ENCODE data around the gene MRPL52.
A peak's percentile ranks its signal among the peaks of the same experiment; 100 is the strongest.
"Not testable (repeated sequence)": the region's sequence is repeated elsewhere in the genome, so short reads cannot be mapped to it uniquely, and the experiment has no call there.

The MRPL52 gene

GRCh38 chr14:22811722-22812121 lies 18.0 kb upstream of the MRPL52 start:
- DNase-seq (ENCODE audit: low read depth), result no peak

- DNase-seq (ENCODE audit: low read depth), result no peak
These were observed 16.9 kb upstream of the MRPL52 start for GRCh38 chr14:22812744-22813143.

- DNase-seq (ENCODE audit: low read depth), result no peak
These were observed 16.5 kb upstream of the MRPL52 start for GRCh38 chr14:22813145-22813544.

GRCh38 chr14:22814373-22814772 lies 15.3 kb upstream of the MRPL52 start:
- no peak for DNase-seq (ENCODE audit: low read depth)

- no peak for DNase-seq (ENCODE audit: low read depth)
These were observed 14.6 kb upstream of the MRPL52 start, which contains the start of gene SLC7A7 for GRCh38 chr14:22814941-22815713. Gene SLC7A7, minus strand, starts transcription at chr14:22815435. Its CDS starts 2,037 bp downstream, at chr14:22813398.

DNA sequence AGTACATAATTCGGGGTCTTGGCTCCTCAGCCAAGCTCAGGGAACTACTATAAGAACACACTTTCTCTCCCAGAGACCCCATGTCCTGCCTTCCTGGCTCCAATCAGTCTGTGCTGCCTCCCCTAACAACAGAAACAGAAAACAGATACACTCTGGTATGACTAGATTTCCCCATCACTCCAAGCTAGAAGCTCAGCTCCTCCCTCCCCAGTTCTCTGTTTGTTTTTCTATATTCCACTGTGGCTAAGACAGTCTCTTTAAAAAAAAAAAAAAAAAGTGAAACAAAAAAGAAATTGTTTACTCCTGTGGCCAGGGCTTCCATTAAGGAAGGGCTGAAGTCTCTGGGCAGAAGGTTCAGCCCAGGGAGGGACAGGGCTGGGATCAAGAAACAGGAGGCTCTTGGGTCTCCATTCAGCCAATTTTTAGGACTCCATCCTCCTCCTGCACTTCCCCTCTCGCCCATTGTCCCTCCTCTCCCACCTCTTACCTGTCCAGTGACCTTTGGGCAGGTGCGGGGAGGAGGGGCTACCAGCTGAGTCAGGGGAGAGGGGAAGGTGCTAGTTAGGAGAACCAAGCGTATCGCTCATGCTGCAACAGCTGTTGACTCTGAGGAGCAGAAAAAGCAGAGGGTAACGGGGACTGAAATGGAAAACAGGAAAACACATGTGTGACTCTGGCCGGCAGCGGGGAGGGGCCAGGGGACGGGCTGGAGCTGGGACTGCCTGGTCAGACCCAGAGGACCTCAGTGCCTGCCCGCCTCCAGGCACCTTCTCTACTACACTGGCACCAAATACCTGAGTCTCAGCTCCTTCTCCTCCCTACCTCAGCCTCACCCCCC lies 10.3 kb upstream of the MRPL52 start:
- DNase-seq (ENCODE audit: low read depth), result no peak

DNA sequence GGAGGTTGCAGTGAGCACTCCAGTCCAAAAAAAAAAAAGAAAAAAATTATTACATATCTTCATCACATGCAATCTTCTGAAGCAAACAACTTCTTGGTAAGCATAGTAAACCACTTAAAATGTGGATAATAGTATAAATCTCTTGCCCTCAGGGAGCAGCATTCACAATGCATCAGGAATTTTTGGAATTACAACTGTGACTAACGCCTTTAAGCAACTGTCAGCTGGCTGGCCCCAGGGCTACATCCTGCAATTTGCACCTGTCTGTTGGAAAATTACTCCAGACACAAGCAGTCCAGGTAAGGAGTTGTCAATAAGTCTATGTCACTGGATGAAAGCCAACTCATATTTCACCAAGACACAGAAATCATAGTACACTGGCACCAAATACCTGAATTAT lies 9.0 kb upstream of the MRPL52 start:
- no peak for DNase-seq (ENCODE audit: low read depth)

GRCh38 chr14:22821193-22822015 lies 8.3 kb upstream of the MRPL52 start:
- no peak for DNase-seq (ENCODE audit: low read depth)

GRCh38 chr14:22822016-22822570 lies 7.6 kb upstream of the MRPL52 start:
- no peak for DNase-seq (ENCODE audit: low read depth)

DNA sequence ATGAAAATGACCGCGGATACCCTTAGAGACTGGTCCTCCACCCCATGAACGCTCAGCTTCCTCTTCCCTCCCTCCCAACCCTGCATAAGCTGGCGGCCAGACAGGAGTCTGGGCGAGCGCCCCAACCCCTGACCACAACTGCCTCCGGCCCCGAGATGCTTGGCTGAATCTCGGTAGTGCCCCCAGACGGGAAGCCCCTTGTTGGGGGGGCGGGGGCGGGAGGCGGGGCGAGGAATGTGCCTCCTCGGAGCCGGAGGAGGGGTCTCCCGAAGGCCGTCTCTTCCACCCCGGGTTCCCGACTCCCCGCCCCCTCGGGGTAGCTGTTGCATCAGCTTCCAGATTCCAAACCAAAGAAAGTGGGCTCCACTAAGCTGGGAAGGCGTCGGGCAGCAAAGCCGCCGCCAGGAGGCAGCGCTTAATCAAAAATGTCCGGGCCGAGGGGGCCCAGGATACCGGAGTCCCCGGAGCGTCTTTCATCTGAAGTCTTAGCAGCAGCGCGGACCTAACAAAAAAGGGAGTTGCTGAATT lies 7.1 kb upstream of the MRPL52 start:
- peak; percentile 37 for DNase-seq (ENCODE audit: low read depth)

- no peak for DNase-seq (ENCODE audit: low read depth)
These were observed 4.9 kb upstream of the MRPL52 start for GRCh38 chr14:22824711-22825359.

- not testable (repeated sequence) for DNase-seq (ENCODE audit: low read depth)
These were observed 519 bp upstream of the MRPL52 start for GRCh38 chr14:22829076-22829660.

DNA sequence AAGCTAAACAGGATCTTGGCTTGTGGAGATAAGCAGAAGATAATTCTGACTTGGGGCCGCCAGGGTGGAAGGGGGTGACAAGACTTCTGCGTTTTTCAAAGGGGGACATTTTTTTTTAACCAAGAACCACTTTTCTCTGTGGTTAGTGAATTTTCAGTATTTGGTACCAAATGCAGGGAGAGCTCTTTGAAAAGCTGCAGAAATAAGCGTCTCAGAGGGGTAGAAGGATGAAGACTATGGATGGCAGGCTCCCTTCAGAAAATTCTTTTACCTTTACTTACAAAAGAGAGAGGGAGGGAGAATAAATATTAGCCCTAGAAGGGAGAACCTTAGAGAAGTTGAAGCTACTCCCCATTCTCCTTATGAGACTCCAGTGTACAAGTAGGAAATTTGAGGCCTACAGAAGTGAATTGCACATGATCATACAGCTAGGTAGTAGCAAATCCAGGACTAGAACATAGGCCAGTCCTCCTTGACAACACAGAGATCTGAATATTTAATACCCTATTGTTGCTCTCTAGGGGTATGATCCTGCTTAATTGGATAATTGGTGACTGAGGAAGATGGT lies 840 bp downstream of the MRPL52 start:
- no peak for DNase-seq (ENCODE audit: low read depth)

- no peak for DNase-seq (ENCODE audit: low read depth)
These were observed 5.8 kb downstream of the MRPL52 start for GRCh38 chr14:22835505-22835904.

GRCh38 chr14:22836301-22837113 lies 6.8 kb downstream of the MRPL52 start, which contains the start of gene MMP14:
Gene MMP14, plus strand, starts transcription at chr14:22836585. Its CDS starts 233 bp downstream, at chr14:22836818.
- no peak for DNase-seq (ENCODE audit: low read depth)

DNA sequence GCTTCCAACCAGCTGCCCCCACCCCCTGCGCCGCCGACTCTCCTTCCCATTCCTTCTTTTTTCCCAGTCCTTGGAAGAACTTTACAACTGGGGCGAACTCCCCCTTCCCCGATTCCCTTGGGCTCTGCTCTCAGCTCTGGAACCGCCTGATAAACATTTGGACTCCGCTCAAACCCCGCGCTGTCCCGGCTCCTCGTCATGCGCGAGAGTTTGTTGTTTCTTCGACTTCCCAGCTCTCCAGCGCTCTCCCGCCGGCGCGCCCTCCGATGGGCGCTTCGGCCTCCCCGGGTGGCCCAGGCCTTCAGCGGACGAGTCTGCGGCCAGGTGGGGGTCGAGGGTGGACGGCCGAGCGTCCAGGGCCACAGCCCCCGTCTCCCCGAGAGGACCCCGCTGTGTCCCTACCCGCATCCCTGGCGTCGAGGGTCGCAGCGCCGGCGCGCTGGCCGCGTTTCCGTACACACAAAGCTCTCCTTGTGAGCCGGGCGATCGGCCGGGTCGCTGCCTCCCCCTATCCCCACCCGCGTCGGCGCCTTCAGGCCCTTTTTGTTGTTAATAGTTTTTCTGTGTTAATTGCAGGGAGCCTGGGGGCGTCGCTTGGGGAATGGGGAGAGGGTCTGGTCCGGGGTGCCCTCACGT lies 7.5 kb downstream of the MRPL52 start:
- DNase-seq (ENCODE audit: low read depth), result no peak

DNA sequence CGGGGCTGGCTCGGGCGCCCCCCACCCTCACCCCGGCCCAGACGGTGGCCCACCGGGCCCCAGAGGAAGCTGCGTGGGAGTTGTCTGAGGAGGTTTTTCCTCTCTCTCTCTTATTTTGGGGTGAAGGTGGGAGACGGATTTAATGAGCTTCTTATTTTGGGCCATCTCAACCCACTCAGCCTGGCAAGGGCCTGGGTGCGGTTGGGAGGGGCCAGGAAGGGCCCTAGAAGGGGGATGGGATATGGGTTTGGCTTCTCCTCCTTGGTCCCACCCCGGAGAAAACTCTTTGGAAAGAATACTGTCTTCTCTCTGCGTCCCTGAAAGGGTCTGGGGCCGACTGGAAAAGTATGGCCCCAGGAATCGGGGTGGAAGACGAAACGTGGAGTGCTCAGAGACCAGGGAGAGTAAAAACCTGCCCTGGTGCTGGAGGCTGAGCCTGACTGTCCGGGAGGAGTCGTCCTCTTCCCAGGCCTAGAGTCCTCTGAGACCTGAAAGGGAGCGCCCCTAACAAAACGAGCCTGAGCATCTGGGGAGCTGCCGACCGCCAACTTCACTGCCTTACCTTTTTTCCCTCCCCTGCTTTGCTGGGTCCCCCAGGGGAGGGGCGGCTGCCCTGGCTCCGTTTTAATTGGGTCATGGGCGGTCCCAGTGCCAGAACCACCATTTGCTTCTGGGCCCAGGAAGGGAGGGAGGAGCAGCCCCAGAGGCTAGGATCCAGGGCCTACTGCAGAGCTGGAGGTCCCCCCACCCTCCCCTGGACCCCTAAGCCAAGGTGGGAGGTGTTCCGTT lies 8.3 kb downstream of the MRPL52 start:
- DNase-seq (ENCODE audit: low read depth), result no peak

- DNase-seq (ENCODE audit: low read depth), result no peak
These were observed 8.9 kb downstream of the MRPL52 start for GRCh38 chr14:22838631-22839041.
